GM18498 (cell line): Measurements from ENCODE around the gene ASIC1.
"Not testable (repeated sequence)": the region's sequence is repeated elsewhere in the genome, so short reads cannot be mapped to it uniquely, and the experiment has no call there.

Experiments used
- ATAC-seq: cut with Tn5 transposase; IDR thresholded peaks from one replicate; pipeline ENCODE4 v1.9.1; 2021; ENCODE audit warnings: mild to moderate bottlenecking, moderate library complexity; ENCODE audit not compliant: unreplicated experiment

The ASIC1 gene

DNA sequence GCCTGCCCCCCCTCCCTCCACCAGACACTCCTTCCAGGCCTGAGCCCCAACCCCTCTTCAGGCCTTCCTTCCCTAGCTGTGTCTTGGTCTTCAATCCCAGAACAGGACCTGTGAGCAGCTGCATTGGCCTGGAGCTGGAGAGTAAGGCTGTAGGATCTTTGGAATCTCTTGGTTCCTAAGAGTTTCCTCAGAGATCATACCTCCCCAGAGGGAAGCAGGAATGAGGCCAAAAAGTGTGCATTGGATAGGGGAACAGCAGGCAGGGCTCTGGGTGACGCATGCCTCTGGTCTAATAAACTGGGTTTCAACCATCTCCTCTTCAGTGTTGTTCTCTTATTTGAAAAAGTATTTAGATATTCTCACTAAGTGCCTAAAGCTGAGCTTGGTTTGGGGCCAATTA lies 25.9 kb downstream of the ASIC1 start:
- ATAC-seq = no peak

DNA sequence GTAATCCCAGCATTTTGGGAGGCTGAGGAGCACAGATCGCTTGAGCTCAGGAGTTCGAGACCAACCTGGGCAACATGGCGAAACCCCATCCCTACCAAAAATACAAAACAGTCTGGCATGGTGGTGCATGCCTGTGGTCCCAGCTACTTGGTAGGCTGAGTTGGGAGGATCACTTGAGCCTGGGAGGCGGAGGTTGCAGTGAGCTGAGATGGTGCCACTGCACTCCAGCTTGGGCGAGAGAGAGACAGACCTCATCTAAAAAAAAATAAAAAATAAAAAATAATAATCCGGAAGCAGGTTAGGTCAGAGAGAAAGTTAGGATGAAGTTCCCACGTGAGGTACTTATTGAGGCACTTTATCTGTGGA lies 27.0 kb downstream of the ASIC1 start:
- not testable (repeated sequence) for ATAC-seq

DNA sequence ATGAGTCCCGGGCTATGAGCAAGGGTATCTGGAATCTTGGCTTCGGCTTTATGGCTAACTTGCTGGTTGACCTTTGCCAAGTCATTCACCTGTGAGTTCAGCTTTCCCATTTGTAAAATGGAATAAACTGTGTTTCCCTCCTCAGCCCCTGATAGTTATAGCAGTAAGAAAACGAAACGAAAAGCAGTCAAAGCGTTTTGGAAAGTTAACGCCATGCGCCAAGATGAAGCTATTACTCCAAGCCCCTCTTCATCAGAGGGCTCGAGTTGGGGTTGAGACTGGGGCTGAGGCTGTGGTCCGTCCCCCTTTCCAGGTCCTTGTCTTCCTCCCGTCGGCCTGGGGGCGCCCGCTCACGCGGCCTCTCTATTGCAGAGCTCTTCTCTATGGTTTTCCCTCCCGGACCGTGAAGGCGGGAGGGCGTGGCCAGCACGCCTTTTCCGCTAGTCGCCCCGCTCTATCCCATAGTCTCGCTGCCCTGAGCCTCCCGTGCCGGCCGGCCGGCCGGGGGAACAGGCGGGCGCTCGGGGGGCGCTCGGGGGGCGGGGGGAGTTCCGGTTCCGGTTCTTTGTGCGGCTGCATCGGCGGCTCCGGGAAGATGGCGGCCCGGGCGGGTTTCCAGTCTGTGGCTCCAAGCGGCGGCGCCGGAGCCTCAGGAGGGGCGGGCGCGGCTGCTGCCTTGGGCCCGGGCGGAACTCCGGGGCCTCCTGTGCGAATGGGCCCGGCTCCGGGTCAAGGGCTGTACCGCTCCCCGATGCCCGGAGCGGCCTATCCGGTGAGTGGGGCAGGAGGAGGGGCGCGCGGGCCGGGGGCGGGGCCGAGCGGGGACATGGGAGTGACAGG lies 27.6 kb downstream of the ASIC1 start, which contains the start of gene SMARCD1:
Gene SMARCD1, plus strand, starts transcription at position 568 of the 840 bp plus-strand sequence. Its CDS starts 28 bp downstream, at position 596.
- peak; percentile 86 for ATAC-seq

DNA sequence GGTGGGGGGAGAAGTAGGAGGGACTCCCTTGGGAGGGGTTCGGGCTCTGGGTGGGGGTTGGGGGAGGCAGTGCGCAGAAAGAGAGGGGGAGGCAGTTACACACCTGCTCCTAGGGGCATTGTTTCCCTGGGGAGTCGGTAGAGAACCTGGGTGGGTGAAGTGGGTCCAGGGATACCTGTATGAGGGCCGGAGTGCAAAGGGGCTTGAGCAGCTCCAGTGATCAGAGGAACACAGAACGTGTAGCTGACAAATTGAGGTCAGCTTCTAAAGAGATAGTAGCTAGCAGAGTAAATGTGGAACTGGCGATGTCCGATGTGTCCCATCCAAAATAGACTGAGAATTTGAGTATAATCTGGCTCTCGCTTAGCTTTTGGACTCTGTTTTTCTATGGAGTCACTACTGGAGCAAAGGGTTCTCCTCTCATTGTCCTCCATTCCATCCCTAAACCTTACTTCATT lies 28.2 kb downstream of the ASIC1 start:
- ATAC-seq = peak; percentile 11

DNA sequence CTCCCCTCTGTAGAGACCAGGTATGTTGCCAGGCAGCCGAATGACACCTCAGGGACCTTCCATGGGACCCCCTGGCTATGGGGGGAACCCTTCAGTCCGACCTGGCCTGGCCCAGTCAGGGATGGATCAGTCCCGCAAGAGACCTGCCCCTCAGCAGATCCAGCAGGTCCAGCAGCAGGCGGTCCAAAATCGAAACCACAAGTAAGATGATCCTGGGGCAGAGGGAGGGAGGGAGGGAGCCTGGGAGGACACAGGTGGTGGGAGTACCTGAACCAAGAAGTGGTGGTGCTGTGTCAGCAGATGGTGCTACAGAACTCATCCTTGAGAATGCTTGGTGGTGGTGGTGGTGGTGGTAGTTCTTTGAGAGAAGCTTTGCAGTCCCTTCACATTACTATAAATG lies 28.8 kb downstream of the ASIC1 start:
- no peak for ATAC-seq

DNA sequence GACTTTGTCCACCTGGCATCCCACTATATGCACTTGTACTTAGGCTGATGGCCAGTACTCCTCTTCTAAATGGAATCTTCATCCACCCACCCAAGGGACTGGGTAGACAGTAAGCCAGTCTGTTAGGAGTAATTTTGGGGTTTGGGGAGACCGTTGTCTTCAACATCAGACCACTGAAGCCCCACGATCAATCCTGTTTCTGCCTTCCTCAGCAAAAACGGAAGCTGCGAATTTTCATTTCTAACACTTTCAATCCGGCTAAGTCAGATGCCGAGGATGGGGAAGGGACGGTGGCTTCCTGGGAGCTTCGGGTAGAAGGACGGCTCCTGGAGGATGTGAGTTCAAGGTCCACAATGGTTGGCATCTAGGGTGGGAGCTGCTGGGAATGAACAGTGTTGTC lies 29.8 kb downstream of the ASIC1 start:
- no peak for ATAC-seq

DNA sequence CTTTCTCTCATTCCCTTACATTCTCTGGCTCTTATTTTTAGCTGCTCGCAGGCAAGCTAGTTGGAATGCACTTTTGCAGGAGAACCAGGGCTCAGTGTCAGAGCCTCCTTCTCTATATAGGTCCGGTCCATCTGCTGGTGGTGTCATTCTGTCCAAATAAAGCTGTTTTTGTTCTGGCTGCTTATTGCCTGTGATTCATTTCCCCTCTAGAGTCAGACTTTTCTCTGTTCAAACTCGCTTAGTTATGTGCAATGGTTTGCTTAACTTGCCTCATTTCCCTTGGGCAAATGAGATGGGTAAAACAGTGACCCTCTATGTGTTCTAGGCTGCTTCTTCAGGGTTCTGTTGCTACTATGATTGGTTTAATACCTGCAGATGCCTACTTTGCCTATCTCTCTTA lies 30.6 kb downstream of the ASIC1 start:
- ATAC-seq = no peak

DNA sequence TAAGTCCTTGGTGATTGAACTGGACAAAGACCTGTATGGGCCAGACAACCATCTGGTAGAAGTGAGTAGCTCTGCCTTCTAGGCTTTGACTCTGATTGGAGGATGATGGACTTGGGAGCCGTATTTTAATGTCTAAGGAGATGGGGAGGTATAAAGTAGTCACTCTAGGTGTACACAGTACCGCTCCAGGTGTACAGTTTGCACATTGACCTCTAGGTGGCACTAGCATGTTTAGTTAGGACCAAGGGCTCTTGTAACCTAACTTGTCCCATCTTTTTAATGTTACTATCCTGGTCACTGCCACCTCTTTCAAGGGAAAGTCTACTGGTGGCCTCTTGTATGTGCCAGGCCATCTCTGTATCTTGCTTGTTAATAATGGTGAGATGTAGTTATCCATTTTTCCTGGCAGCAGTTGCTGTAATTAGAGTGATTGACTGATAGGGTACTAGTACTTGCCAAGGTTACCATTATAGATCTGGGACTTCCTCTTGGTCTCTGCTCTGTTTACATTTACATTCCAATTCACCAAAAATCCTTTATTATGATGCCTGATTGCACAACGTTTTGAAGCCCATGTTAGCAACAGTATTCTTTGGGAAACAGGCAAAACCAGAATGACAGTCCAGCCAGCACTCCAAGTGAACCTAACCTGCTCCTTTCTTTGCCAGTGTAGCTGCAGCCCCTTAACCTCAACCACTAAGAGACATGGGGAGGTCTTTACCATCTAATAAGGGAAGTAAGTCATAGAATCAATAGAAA lies 31.4 kb downstream of the ASIC1 start:
- ATAC-seq = no peak

DNA sequence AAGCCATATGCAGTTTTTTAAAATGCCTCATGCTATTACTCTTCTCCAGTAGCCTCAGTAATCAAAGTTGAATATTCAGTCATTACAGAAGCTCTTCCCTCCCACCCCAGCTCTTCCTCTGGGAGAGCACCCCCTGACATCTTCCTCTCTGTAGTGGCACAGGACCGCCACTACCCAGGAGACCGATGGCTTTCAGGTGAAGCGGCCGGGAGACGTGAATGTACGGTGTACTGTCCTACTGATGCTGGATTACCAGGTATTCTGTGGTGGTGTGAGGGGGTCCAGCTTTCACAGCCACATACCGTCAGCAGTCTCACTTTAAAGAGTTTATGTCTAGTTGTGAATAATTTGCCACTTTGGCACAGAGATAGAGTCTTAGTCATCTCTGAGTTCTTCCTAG lies 32.3 kb downstream of the ASIC1 start:
- ATAC-seq = no peak

DNA sequence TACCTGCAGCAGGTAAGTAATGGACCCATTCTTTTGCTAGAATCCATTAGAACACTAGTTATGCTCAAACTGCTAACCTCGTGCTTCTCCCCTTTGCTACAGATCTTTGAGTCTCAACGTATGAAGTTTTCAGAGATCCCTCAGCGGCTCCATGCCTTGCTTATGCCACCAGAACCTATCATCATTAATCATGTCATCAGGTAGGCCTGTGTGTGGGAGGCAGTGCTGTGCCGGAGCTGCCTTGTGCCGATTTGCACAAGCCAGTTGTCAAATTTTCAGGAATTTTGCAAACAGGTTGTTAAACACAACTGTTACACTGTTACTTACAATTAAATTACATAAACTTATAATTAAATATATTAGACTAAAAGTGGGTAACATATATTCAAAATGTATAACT lies 33.0 kb downstream of the ASIC1 start:
- ATAC-seq = no peak

DNA sequence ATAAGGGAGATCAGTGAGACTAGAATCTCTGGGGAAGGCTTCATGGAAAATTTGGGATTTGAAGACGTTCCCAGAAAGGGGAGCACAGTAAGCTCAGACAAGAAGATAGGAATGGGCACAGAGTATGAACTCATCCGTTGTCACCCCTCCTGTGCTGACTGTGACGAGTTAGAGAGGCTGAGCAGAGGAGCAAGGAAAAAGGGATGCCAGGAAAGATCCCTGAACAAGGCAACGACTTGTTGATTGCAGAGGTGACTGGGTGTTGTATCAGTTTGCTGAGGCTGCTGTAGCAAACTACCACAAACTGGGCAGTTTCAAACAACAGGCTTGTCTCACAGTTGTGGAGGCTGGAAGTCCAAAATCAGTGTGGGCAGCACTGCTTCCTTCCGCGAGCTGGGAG lies 40.6 kb downstream of the ASIC1 start:
- ATAC-seq = no peak

DNA sequence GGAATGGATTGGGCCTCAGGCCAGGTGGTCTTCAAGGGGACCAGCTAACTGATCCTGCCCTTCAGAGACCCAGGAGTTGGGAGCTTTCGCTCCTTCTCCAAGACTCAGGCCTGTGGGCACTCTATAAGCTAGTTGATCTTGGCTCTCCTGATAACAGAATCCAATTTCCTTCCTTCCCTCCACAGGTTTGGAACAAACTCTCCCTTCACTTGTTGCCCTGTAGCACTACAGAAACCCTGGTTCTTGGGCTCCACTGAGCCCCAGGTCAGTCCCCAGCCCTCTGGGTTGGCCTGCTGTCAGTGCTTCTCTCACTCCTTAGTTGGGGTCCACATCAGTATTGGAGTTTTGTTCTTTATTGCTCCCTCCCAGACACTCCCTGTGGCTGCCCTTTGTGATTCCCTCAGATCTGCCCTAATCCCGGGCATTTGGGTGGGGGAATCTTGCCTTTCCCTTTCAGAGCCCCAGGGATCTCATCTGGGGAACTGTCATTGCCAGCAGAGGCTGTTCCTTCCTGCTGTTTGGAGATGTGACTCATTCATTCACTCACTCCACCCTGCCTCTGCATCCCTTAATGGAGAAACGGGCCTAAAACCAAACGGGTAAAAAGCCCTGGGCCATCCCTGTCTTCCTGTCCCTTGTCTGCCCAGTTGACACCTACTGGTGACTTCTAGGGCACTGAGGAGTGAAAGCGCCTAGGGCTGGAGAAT lies 42.1 kb downstream of the ASIC1 start:
- ATAC-seq = no peak

DNA sequence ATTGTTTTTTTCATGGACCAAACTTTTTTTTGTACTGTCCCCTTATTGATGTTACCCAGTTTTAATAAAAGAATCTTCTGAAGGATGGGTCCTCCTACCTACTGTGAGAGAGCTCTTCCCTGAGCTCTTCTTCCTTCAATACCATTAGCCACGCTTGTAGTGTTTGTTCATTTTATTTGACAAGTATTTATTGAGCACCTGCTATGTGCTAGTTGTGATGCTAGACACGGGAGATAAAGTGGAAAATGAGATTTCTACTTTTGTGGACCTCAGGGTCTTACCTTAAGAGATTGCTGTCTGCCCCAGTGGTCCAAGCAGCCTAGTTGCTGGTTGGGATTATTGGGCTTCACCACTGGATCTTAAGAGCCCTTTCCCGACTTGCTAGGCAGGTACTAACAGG lies 43.2 kb downstream of the ASIC1 start:
- no peak for ATAC-seq

DNA sequence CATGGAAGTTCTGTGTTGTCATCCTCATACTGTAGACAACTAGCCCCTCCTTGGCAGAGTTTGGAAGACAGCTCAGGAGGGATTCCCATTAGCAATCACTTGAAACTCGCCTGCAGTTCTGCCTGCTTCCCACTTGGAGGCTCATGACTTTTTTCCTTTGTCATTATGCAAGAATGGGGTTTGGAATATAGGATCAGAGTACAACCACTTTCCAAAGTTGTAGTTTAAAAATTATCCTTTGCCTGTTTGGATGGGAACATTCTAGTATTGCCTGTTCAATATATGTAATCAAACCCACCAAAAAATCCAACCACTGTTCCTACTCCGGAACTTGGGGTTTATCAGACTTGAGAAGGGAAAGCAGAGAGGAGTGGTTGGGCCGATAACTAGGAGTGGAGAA lies 44.3 kb downstream of the ASIC1 start:
- no peak for ATAC-seq

DNA sequence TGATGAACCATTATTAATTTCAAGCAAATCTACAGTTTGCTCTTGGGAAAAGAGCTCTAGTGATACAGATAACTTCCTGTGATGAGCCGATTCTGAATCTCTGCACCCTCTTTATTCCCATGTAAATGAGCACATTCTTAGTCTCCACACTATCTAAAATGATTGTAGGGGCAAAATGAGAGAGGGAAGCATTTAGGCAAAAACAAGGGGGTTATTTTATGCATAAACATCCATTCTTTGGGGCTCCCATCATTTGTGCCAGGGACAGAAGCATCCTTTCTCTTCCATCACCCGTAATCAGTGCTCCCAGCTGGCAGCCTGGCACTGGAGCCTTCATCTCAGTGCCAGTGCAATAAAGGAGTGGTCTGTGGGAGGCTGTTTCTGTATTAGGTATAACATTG lies 44.7 kb downstream of the ASIC1 start:
- no peak for ATAC-seq

DNA sequence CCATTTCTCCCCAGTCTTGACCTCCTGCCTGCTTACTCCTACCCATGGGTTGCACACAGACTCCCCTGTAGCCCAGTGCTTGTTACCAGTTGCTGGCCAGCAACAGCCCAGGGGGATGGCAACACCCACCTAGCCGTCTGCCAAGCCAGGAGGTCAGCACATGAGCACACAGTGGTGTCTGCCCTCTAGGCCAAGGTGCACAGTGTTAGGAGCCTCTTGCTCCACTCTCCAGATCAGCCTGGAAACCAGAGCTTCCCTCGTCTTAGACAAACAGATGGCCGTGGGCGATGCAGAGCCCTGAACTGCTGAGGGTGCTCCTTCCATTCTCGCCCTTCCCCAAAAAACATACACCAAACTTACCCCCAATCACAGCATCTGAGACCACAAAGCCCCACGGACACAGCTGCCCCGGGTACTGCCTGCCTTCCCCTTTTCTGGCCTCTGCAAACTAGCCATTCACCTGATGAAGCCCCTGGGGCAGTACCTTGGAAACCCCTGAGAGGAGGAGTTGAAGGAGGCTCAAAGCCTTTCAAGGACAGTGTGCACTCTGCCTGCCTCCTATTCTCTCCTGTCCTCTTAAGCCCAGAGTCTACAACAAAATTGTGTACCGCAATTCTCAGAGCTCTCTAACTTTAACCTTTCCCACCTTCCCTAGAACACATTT lies 45.4 kb downstream of the ASIC1 start:
- no peak for ATAC-seq

DNA sequence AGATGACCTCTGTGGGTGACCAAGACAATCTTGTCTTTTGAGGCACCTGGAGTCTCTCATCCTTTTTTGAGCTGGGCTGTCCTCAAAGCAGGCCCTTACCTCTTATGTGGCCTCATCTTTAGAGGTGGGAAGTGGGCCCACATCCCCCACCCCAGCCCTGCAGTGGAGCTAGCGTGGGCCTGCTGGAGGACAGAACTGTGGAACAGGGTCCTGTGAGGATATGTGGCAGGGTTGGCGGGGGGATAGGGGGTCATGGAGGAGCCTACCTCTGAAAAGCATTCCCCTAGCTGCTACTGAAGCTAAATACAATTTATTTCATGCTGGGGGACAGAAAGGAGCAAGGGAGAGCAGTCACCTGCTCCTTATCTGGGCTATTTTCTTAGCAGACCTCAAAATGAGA lies 46.0 kb downstream of the ASIC1 start:
- no peak for ATAC-seq

DNA sequence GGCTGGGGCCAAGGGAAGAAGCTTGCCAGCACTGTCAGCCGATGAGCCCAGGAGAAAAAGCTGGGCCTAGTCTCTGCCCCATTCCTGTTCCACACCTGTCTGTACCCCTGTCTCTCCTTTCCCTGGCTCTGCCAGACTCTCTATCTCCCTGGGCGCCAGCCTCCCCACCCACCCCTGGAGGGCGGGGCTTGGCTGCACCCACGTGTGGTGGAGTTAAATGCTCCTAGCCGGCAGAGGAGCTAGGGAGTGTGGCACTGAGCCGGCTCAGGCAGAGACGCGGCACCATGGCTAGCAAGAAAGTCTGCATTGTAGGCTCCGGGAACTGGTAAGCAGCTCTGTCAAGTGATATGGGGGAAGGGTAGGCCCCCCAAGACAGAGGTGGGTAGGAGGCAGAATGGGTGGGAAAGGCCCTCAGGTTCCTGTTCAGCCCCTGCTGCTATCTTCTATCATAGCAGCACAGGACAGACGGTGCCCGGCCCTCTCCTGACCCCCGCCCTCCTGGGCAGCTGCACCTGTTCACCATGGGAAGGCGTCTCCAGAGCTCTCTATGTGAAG lies 46.4 kb downstream of the ASIC1 start, which contains the start of gene GPD1:
Gene GPD1, plus strand, starts transcription at position 242 of the 555 bp plus-strand sequence. Its CDS starts 43 bp downstream, at position 285.
- no peak for ATAC-seq

DNA sequence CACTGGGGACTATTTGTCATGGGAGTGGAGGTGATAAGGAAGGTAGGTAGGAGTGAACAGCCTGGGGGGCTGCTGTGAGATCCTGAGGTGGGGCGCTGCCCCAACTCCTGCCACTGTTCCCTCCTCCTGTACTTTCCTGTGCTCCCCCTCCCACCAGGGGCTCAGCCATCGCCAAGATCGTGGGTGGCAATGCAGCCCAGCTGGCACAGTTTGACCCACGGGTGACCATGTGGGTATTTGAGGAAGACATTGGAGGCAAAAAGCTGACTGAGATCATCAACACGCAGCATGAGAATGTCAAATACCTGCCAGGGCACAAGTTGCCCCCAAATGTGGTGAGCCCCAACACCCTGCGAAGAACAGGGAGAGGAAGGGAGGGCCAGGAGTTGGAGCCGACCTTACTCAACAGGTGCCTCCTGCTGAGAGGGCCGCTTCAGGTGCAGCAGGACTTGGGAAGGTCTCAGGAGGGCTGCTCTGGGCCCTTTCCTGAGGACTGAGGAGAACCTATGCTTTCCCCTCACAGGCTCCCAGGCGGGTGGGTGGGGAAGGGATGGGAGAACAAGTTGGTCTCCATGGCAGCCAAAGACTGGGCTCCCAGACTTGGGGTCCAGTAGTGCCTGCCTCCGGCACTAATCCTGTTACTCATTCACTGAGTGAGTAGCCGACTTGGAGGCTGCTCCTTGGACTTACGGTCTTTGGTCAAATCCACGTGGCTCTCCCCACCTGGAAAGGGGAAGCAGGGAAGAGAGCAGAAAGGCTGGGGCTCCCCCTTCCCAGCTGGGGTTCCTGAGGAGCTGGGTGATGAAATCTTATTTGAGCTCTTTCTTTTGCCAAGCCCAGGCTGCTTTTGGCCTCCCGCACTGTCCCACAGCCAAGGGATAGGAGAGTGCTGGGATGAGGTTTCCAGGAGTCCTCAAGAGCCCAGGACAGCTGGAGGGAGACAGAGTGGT lies 47.3 kb downstream of the ASIC1 start:
- no peak for ATAC-seq
